Measurements from ENCODE around the gene KIF1C. TPM values are rescaled to one million over a fixed set of nuclear protein-coding genes. Genes with fewer than 3 reads are reported as not detected.

Gene KIF1C
- total RNA-seq, 4 donors from 2014 or later: 22.9 to 140 (median 30.5) TPM

- Histone ChIP-seq H3K4me3 (no peak overlapping the region), H3K36me3 (no peaks in the 10 kb centered on the region), H3K27ac (no peak overlapping the region), H3K4me1 (no peaks in the 10 kb centered on the region), H3K9me3 (no peaks in the 10 kb centered on the region), H3K27me3 (no peaks in the 10 kb centered on the region)
- no peak for DNase-seq
- TF ChIP-seq POLR2A (IDR thresholded peaks at IDR 0.05) (no peak), CTCF (IDR thresholded peaks at IDR 0.05) (no peak)
- intact Hi-C loops (cut with DNase I; ENCODE audit: low total_unique reads): no loop called here
Measured at GRCh38 chr17:4956493-4957061, 41.2 kb upstream of the KIF1C start.

- no peaks in the 10 kb centered on the region for H3K4me1 ChIP-seq
- H3K27ac ChIP-seq: no peak overlapping the region
- no peaks in the 10 kb centered on the region for H3K36me3 ChIP-seq
- no peaks in the 10 kb centered on the region for H3K27me3 ChIP-seq
- TF ChIP-seq CTCF (IDR thresholded peaks at IDR 0.05) (no peak), POLR2A (IDR thresholded peaks at IDR 0.05) (no peak)
- intact Hi-C loops (cut with DNase I; ENCODE audit: low total_unique reads): no loop called here
- H3K9me3 ChIP-seq: no peaks in the 10 kb centered on the region
- no peak overlapping the region for H3K4me3 ChIP-seq
- DNase-seq: no peak
Measured at GRCh38 chr17:4958102-4958501, 39.6 kb upstream of the KIF1C start.

GRCh38 chr17:4959261-4959965, 38.3 kb upstream of the KIF1C start:
- no peaks in the 10 kb centered on the region for H3K9me3 ChIP-seq
- no peaks in the 10 kb centered on the region for H3K27me3 ChIP-seq
- no peaks in the 10 kb centered on the region for H3K36me3 ChIP-seq
- no peaks in the 10 kb centered on the region for H3K4me1 ChIP-seq
- intact Hi-C loops (cut with DNase I; ENCODE audit: low total_unique reads): no loop called here
- no peak for DNase-seq
- H3K27ac ChIP-seq: no peak overlapping the region
- no peak for TF ChIP-seq CTCF (IDR thresholded peaks at IDR 0.05)
- no peak for TF ChIP-seq POLR2A (IDR thresholded peaks at IDR 0.05)
- H3K4me3 ChIP-seq: no peak overlapping the region

GRCh38 chr17:4960279-4960922, 37.3 kb upstream of the KIF1C start:
- H3K4me3 ChIP-seq: no peak overlapping the region
- intact Hi-C loops (cut with DNase I; ENCODE audit: low total_unique reads): no loop called here
- H3K9me3 ChIP-seq: no peaks in the 10 kb centered on the region
- no peaks in the 10 kb centered on the region for H3K4me1 ChIP-seq
- H3K36me3 ChIP-seq: no peaks in the 10 kb centered on the region
- H3K27me3 ChIP-seq: no peaks in the 10 kb centered on the region
- DNase-seq: no peak
- no peak overlapping the region for H3K27ac ChIP-seq
- TF ChIP-seq POLR2A (IDR thresholded peaks at IDR 0.05) (no peak), CTCF (IDR thresholded peaks at IDR 0.05) (no peak)

- H3K9me3 ChIP-seq: no peaks in the 10 kb centered on the region
- no peaks in the 10 kb centered on the region for H3K36me3 ChIP-seq
- no peak overlapping the region for H3K4me3 ChIP-seq
- no peaks in the 10 kb centered on the region for H3K27me3 ChIP-seq
- intact Hi-C loops (cut with DNase I; ENCODE audit: low total_unique reads): no loop called here
- H3K27ac ChIP-seq: no peak overlapping the region
- no peak for TF ChIP-seq CTCF (IDR thresholded peaks at IDR 0.05)
- no peak for TF ChIP-seq POLR2A (IDR thresholded peaks at IDR 0.05)
- DNase-seq: no peak
- peaks cover 7 to 9% of the 10 kb centered on the region in 2 donors for H3K4me1 ChIP-seq
Measured at GRCh38 chr17:4965311-4965986, 32.3 kb upstream of the KIF1C start.
